IMR-90 (cell line): ENCODE data around the gene ST6GALNAC4. TPM values are rescaled to one million over a fixed set of nuclear protein-coding genes. Genes with fewer than 3 reads are reported as not detected.

Source experiments
- ATAC-seq: fragments of 200-7000 bp; cut with Tn5 transposase; 2 replicates; pipeline ENCODE4 v1.9.1; 2020; ENCODE audit warnings: low read depth, mild to moderate bottlenecking, moderate library complexity
- BruUV-seq: library from RNA; stranded (reverse); fragments of 400-500 nt; replicated peaks from 2 replicates; lab custom pipeline; 2021; lab: Mats Ljungman, UMichigan
- CTCF ChIA-PET: fragments of 300-600 bp; formaldehyde crosslinking; extraction: SDS; loops from one replicate; lab custom pipeline; 2021; ENCODE audit warnings: antibody characterized with exemption; lab: Yijun Ruan, JAX
- POLR2A ChIA-PET: fragments of 300-600 bp; sonication (Branson Sonifier 250); formaldehyde crosslinking; loops from one replicate; lab custom pipeline; 2022; ENCODE audit warnings: antibody characterized with exemption; ENCODE audit not compliant: unreplicated experiment; lab: Charles Lee
- DNase-seq: peaks from one replicate; pipeline ENCODE4 v3.0.0; 2013
- H2AFZ ChIP-seq: replicated peaks from 2 replicates; pipeline ENCODE3; 2013; ENCODE audit warnings: low read length, mild to moderate bottlenecking; ENCODE audit not compliant: poor library complexity
- H2AK5ac ChIP-seq: 2 replicates; pipeline ENCODE4 v1.6.1; 2013; ENCODE audit warnings: low read depth, low read length, inconsistent platforms
- H2AK9ac ChIP-seq: replicated peaks from 2 replicates; pipeline ENCODE3; 2013; ENCODE audit warnings: mild to moderate bottlenecking, low read depth, low read length, moderate library complexity; ENCODE audit not compliant: poor library complexity
- H2BK120ac ChIP-seq: 2 replicates; pipeline ENCODE4 v1.6.1; 2013; ENCODE audit warnings: low read depth, low read length, inconsistent platforms
- H2BK15ac ChIP-seq: 3 replicates; pipeline ENCODE4 v1.6.1; 2013; ENCODE audit warnings: low read depth, low read length, inconsistent platforms
- H2BK20ac ChIP-seq: 2 replicates; pipeline ENCODE4 v1.6.1; 2013; ENCODE audit warnings: low read depth, mild to moderate bottlenecking, inconsistent platforms, low read length, moderate library complexity
- H2BK5ac ChIP-seq: 2 replicates; pipeline ENCODE4 v1.6.1; 2013; ENCODE audit warnings: mild to moderate bottlenecking, low read depth, low read length, inconsistent platforms; ENCODE audit not compliant: poor library complexity, severe bottlenecking
- H3K14ac ChIP-seq: replicated peaks from 2 replicates; pipeline ENCODE4 v1.6.1; 2013; ENCODE audit warnings: low read depth, low read length, inconsistent platforms
- H3K18ac ChIP-seq: 2 replicates; pipeline ENCODE4 v1.6.1; 2013; ENCODE audit warnings: low read depth, low read length, control low read depth
- H3K23ac ChIP-seq: 2 replicates; pipeline ENCODE4 v1.6.1; 2013; ENCODE audit warnings: low read depth, low read length, inconsistent platforms
- H3K27ac ChIP-seq: 2 replicates; pipeline ENCODE4 v1.5.1; 2013; ENCODE audit warnings: mild to moderate bottlenecking, control low read depth, low read length; ENCODE audit not compliant: insufficient read depth
- H3K27me3 ChIP-seq: 2 replicates; pipeline ENCODE4 v1.6.1; 2013; ENCODE audit warnings: low read length; ENCODE audit not compliant: control insufficient read depth, insufficient read depth
- H3K36me3 ChIP-seq: 2 replicates; pipeline ENCODE4 v1.6.1; 2013; ENCODE audit warnings: low read length, mixed read lengths; ENCODE audit not compliant: control insufficient read depth, insufficient read depth
- H3K4ac ChIP-seq: 2 replicates; pipeline ENCODE4 v1.6.1; 2013; ENCODE audit warnings: low read depth, low read length, inconsistent platforms
- H3K4me1 ChIP-seq: 2 replicates; pipeline ENCODE4 v1.6.1; 2013; ENCODE audit warnings: low read length, mixed read lengths; ENCODE audit not compliant: control insufficient read depth, insufficient read depth
- H3K4me2 ChIP-seq: 2 replicates; pipeline ENCODE4 v1.6.1; 2013; ENCODE audit warnings: low read depth, mild to moderate bottlenecking, control low read depth, low read length, moderate library complexity
- H3K4me3 ChIP-seq: 2 replicates; pipeline ENCODE4 v1.5.1; 2013; ENCODE audit warnings: low read depth, mild to moderate bottlenecking, control low read depth, low read length, moderate library complexity; ENCODE audit not compliant: insufficient read depth
- H3K56ac ChIP-seq: 2 replicates; pipeline ENCODE4 v1.6.1; 2013; ENCODE audit warnings: low read length, inconsistent platforms; ENCODE audit not compliant: insufficient read depth; ENCODE audit errors: extremely low read depth
- H3K79me1 ChIP-seq, 2 experiments: 2 replicates each; pipeline ENCODE4 v1.6.1; 2013; ENCODE audit warnings: low read length in 2 of 2, inconsistent platforms in 1 of 2, low read depth in 1 of 2
- H3K9ac ChIP-seq: 2 replicates; pipeline ENCODE4 v1.6.1; 2013; ENCODE audit warnings: low read depth, low read length, control low read depth
- H3K9me1 ChIP-seq: 2 replicates; pipeline ENCODE4 v1.6.1; 2013; ENCODE audit warnings: low read length, inconsistent platforms; ENCODE audit not compliant: insufficient read depth
- H3K9me3 ChIP-seq: 2 replicates; pipeline ENCODE4 v1.6.1; 2013; ENCODE audit warnings: low read length; ENCODE audit not compliant: control insufficient read depth, insufficient read depth
- H4K20me1 ChIP-seq: 2 replicates; pipeline ENCODE4 v1.6.1; 2013; ENCODE audit warnings: low read length, inconsistent platforms; ENCODE audit not compliant: insufficient read depth
- H4K5ac ChIP-seq: 2 replicates; pipeline ENCODE4 v1.6.1; 2013; ENCODE audit warnings: mild to moderate bottlenecking, low read depth, low read length, control low read depth
- H4K8ac ChIP-seq, 2 experiments: 2 replicates each; pipeline ENCODE4 v1.6.1; 2013; ENCODE audit warnings: low read depth in 2 of 2, low read length in 2 of 2, control low read depth in 1 of 2, inconsistent platforms in 1 of 2
- H4K91ac ChIP-seq: 2 replicates; pipeline ENCODE4 v1.6.1; 2013; ENCODE audit warnings: low read depth, low read length, inconsistent platforms; ENCODE audit not compliant: insufficient read depth
- NFE2L2 ChIP-seq: fragments of 150-350 bp; IDR thresholded peaks from 2 replicates; pipeline ENCODE4 v1.6.1; 2016; ENCODE audit warnings: low read depth, mild to moderate bottlenecking, low read length
- WGBS, 2 experiments: methylation state at CpG; one replicate each; pipeline versions ENCODE4 v1.1.5 to v1.1.7; 2013; ENCODE audit warnings: missing lambda C conversion rate in 2 of 2; ENCODE audit not compliant: insufficient read length in 1 of 2; ENCODE audit errors: extremely low coverage in 2 of 2; 5-methylcytosine and 5-hydroxymethylcytosine counted together
- dilution Hi-C: fragments of 300-500 bp; cut with HindIII; formaldehyde crosslinking; loops from one replicate; pipeline ENCODE4 v1.14.3; 2018; ENCODE audit warnings: low sequenced_read_pairs; ENCODE audit not compliant: unreplicated experiment
- in situ Hi-C: fragments of 300-500 bp; cut with MboI; formaldehyde crosslinking; loops from 3 replicates; pipeline ENCODE4 v1.14.3; 2019; ENCODE audit warnings: low sequenced_read_pairs, inconsistent platforms, mixed read lengths
- intact Hi-C: fragments of 100-400 bp; cut with micrococcal nuclease; formaldehyde crosslinking; loops from 2 replicates; pipeline ENCODE4 v1.10.0; 2022
- polyA plus RNA-seq, 3 experiments: library from polyadenylated mRNA; depleted of rRNA; stranded (reverse); fragments of >200 nt; gene quantifications; 2 replicates each; pipeline ENCODE4 v1.2.3, GENCODE V29; 2012; ENCODE audit warnings: low replicate concordance in 1 of 3
- total RNA-seq: library from RNA; depleted of rRNA; stranded (reverse); fragments of >200 nt; gene quantifications from 2 replicates; pipeline ENCODE4 v1.2.3, GENCODE V29; 2012

Gene ST6GALNAC4
- total and polyA plus RNA-seq, 2 of the 4 experiments (the other 2 are of a cell fraction): 12.5 to 32.9 TPM

DNA sequence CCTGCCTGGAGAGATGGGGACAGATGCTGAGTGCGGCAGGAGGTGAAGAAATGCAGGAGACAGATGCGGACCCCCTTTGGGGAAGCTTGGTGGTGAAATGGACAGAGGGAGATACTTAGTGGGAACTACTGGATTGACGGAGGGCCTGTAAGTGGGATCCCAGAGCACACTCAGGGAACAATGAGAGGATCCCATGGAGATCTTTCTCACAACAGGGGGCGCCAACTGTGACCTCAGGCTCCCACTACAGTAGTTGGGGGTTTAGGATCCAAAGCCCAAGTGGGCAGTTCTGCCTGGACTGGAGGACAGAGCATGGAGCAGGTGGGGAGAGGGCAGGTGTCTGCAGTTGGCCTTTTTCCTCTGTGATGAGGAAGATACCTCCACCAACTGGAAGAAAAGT lies 17.4 kb upstream of the ST6GALNAC4 start:
- no TSS peak for BruUV-seq
- DNase-seq (no peak), ATAC-seq (no peak)
- Histone ChIP-seq H4K5ac (no peak overlapping the region), H3K27ac (no peak overlapping the region), H2BK120ac (no peak overlapping the region), H3K23ac (no peak overlapping the region), H3K4me1 (peaks cover 25% of the 10 kb centered on the region), H3K36me3 (peaks cover 6% of the 10 kb centered on the region), H3K79me1 (peaks cover 16 to 54% of the 10 kb centered on the region in 2 experiments; a peak in 3 of 4 replicates), H3K9me3 (no peaks in the 10 kb centered on the region), H3K4ac (no peak overlapping the region), H3K56ac (no peak overlapping the region), H2BK20ac (no peak overlapping the region), H4K91ac (no peak overlapping the region), H2BK5ac (no peak overlapping the region), H3K14ac (no peak overlapping the region), H3K27me3 (no peaks in the 10 kb centered on the region), H4K8ac (no peak overlapping the region), H2AK9ac (no peak overlapping the region), H4K20me1 (peaks cover 33% of the 10 kb centered on the region), H3K9me1 (peaks cover 42% of the 10 kb centered on the region), H3K4me2 (no peak overlapping the region), H3K9ac (no peak overlapping the region), H3K18ac (no peak overlapping the region), H2BK15ac (no peak overlapping the region), H2AK5ac (no peak overlapping the region), H2AFZ (no peak overlapping the region), H3K4me3 (no peak overlapping the region)
- POLR2A ChIA-PET: no interaction called here
- intact Hi-C loops (no loop called here), in situ Hi-C loops (no loop called here), dilution Hi-C loops (no loop called here)
- CTCF ChIA-PET: no interaction called here
- WGBS, 2 experiments: 100% methylated on average over 3 of the region's 4 CpGs; no CpG with 5 or more reads in 1 of the 2 experiments
- no peak for TF ChIP-seq NFE2L2
